Fibroblast of lung (primary cell): ENCODE measurements around the gene DHFR. TPM values are rescaled to one million over a fixed set of nuclear protein-coding genes. Genes with fewer than 3 reads are reported as not detected.

Experiments
- DNase-seq, 2 donors: peaks; one replicate each; pipeline versions ENCODE4 v3.0.0 to v3.0.0-alpha.2; 2010; ENCODE audit warnings: low read depth in 2 of 2
- H2AFZ ChIP-seq: 2 replicates; pipeline ENCODE4 v1.5.1; 2012; ENCODE audit warnings: low read length, control low read depth, inconsistent platforms
- H3K27ac ChIP-seq: 2 replicates; pipeline ENCODE4 v1.5.1; 2011; ENCODE audit warnings: low read length, control low read depth; ENCODE audit not compliant: insufficient read depth
- H3K27me3 ChIP-seq: 2 replicates; pipeline ENCODE4 v1.5.1; 2011; ENCODE audit warnings: mild to moderate bottlenecking, low read length; ENCODE audit not compliant: control insufficient read depth, insufficient read depth
- H3K36me3 ChIP-seq: 2 replicates; pipeline ENCODE4 v1.5.1; 2011; ENCODE audit warnings: low read length; ENCODE audit not compliant: control insufficient read depth, insufficient read depth
- H3K4me1 ChIP-seq: 2 replicates; pipeline ENCODE4 v1.5.1; 2011; ENCODE audit warnings: low read length; ENCODE audit not compliant: control insufficient read depth, insufficient read depth; ENCODE audit errors: extremely low read depth
- H3K4me2 ChIP-seq: 2 replicates; pipeline ENCODE4 v1.5.1; 2011; ENCODE audit warnings: low read length, control low read depth; ENCODE audit not compliant: insufficient read depth; ENCODE audit errors: extremely low read depth
- H3K4me3 ChIP-seq, 4 experiments: fragments of 200-600 bp in 1 of 4; sonication (generic) in 1 of 4; replicated peaks in 1 of 4; 2 replicates each; pipeline ENCODE4 v1.5.1; 2011 to 2016; ENCODE audit warnings: low read length in 4 of 4, low read depth in 3 of 4, mild to moderate bottlenecking in 3 of 4, control low read depth in 2 of 4, inconsistent platforms in 1 of 4, mixed read lengths in 1 of 4; ENCODE audit not compliant: insufficient read depth in 1 of 4; ENCODE audit errors: control extremely low read depth in 1 of 4
- H3K79me2 ChIP-seq: 2 replicates; pipeline ENCODE4 v1.5.1; 2012; ENCODE audit warnings: mild to moderate bottlenecking, low read length, inconsistent platforms; ENCODE audit not compliant: control insufficient read depth, insufficient read depth
- H3K9ac ChIP-seq: 2 replicates; pipeline ENCODE4 v1.5.1; 2011; ENCODE audit warnings: mild to moderate bottlenecking, low read length, control low read depth; ENCODE audit not compliant: insufficient read depth
- H3K9me3 ChIP-seq: 2 replicates; pipeline ENCODE4 v1.5.1; 2012; ENCODE audit warnings: low read depth, low read length; ENCODE audit not compliant: control insufficient read depth, insufficient read depth
- H4K20me1 ChIP-seq: 2 replicates; pipeline ENCODE4 v1.5.1; 2011; ENCODE audit warnings: low read length; ENCODE audit not compliant: control insufficient read depth, insufficient read depth; ENCODE audit errors: extremely low read depth
- EZH2 ChIP-seq: IDR thresholded peaks from 2 replicates; pipeline ENCODE4 v1.5.1; 2012; ENCODE audit warnings: low read length, control low read depth, mild to moderate bottlenecking; ENCODE audit errors: missing control alignments
- polyA plus RNA-seq, 2 donors: library from polyadenylated mRNA; depleted of rRNA in 1 of 2; stranded (reverse) in 1 of 2; unstranded in 1 of 2; fragments of >200 nt; gene quantifications; 2 replicates each; pipeline ENCODE4 v1.2.1, GENCODE V29; 2011 to 2012; ENCODE audit warnings: missing spikeins in 1 of 2
- total RNA-seq: library from RNA; depleted of rRNA; stranded (reverse); fragments of >200 nt; gene quantifications from 2 replicates; pipeline ENCODE4 v1.2.1, GENCODE V29; 2014
- TF ChIP-seq, protein P1 (sequence below), 2 donors: IDR thresholded peaks in 1 of 2; conservative IDR thresholded peaks in 1 of 2; 1 replicate in 1 of 2; 2 replicates in 1 of 2; pipeline ENCODE4 v1.5.1; 2011 to 2012; ENCODE audit warnings: low read length in 2 of 2, control low read depth in 1 of 2, inconsistent platforms in 1 of 2, low read depth in 1 of 2, mild to moderate bottlenecking in 1 of 2

The DHFR gene
- total and polyA plus RNA-seq, 2 donors (not counting 1 experiment from before 2014, with no cell fraction given) = 9.7 to 22.2 TPM

DNA sequence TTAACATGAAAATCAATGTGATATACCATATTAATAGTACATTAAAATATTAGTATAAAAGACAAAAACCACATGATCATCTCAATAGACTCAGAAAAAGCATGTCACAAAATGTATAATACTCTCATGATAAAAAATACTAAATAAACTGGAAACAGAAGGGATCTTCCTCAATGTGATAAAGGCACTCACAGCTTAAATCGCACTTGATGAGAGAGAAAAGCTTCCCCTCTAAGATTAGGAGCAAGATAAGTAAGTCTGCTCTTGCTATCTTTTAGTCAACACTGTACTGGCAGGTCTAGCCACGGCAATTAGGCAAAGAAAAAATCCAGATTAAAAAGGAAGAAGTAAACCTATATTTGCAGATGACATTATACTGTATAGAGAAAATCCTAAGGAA, 22.1 kb downstream of the DHFR start:
- Histone ChIP-seq H3K36me3 (peaks cover 2% of the 10 kb centered on the region), H3K4me3 (no peak overlapping the region), H3K4me2 (no peak overlapping the region), H4K20me1 (no peaks in the 10 kb centered on the region), H3K4me1 (no peaks in the 10 kb centered on the region), H3K27ac (no peak overlapping the region), H3K9ac (no peak overlapping the region), H3K79me2 (no peaks in the 10 kb centered on the region), H2AFZ (no peak overlapping the region), H3K27me3 (no peaks in the 10 kb centered on the region), H3K9me3 (no peaks in the 10 kb centered on the region)
- no peak for DNase-seq
- TF ChIP-seq, protein P1, sequence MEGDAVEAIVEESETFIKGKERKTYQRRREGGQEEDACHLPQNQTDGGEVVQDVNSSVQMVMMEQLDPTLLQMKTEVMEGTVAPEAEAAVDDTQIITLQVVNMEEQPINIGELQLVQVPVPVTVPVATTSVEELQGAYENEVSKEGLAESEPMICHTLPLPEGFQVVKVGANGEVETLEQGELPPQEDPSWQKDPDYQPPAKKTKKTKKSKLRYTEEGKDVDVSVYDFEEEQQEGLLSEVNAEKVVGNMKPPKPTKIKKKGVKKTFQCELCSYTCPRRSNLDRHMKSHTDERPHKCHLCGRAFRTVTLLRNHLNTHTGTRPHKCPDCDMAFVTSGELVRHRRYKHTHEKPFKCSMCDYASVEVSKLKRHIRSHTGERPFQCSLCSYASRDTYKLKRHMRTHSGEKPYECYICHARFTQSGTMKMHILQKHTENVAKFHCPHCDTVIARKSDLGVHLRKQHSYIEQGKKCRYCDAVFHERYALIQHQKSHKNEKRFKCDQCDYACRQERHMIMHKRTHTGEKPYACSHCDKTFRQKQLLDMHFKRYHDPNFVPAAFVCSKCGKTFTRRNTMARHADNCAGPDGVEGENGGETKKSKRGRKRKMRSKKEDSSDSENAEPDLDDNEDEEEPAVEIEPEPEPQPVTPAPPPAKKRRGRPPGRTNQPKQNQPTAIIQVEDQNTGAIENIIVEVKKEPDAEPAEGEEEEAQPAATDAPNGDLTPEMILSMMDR (conservative IDR thresholded peaks at IDR 0.05 in 1 of 2, IDR thresholded peaks at IDR 0.05 in 1 of 2; ENCODE audit: low read depth in 1 of 2, low read length in 2 of 2) = no peak
- no peak for TF ChIP-seq EZH2

DNA sequence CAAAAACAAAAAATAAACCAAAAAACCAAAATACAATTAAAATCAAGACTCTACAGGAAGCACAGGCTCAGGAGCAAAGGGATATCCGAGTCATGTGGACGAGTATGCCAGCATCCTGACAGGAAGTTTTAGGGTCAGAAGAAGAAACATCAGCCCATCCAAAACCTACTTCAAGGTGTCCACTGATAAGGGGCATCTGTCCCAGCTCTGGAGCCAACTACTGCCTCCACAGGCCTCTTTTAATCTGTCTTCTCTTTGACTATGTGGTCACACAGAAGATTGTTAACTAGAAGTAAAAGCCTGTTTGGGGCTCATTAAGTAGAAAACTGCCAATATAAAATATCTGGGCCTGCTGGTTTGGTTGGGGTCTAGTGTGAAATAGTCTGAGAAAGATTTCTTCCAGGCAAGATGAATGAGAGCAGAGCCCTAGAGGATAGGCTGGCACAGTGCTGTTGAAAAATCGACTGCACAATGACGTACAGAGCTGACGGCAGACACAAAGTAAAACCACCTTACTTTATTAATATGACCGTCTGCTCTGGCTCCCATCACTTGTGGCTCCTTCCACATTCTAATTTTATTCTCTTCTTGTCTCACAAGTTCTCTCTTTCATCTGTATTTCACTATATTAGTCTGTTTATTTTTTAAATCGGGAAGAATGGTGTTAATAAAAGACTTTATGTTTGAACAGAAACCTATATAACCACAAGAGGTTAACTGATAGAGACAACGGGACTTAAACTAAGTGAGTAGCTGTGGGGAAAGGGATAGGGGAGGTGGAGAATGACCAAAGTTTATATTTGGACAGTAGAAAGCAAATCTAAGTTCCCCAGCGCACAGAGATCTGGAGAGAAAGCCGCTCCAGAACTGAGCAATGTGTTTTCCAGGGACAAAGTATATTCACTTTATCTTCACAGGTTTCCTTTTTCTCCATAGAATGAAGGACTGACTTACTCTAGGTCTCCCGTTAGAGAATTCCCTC, 23.2 kb downstream of the DHFR start:
- Histone ChIP-seq H3K4me3 (no peak overlapping the region), H3K27ac (no peak overlapping the region), H3K9ac (no peak overlapping the region), H4K20me1 (no peaks in the 10 kb centered on the region), H3K36me3 (peaks cover 2% of the 10 kb centered on the region), H3K4me2 (no peak overlapping the region), H3K27me3 (no peaks in the 10 kb centered on the region), H3K4me1 (no peaks in the 10 kb centered on the region), H3K79me2 (no peaks in the 10 kb centered on the region), H3K9me3 (no peaks in the 10 kb centered on the region), H2AFZ (no peak overlapping the region)
- no peak for TF ChIP-seq EZH2
- TF ChIP-seq, protein P1 (conservative IDR thresholded peaks at IDR 0.05 in 1 of 2, IDR thresholded peaks at IDR 0.05 in 1 of 2; ENCODE audit: low read depth in 1 of 2, low read length in 2 of 2) = no peak
- no peak for DNase-seq

DNA sequence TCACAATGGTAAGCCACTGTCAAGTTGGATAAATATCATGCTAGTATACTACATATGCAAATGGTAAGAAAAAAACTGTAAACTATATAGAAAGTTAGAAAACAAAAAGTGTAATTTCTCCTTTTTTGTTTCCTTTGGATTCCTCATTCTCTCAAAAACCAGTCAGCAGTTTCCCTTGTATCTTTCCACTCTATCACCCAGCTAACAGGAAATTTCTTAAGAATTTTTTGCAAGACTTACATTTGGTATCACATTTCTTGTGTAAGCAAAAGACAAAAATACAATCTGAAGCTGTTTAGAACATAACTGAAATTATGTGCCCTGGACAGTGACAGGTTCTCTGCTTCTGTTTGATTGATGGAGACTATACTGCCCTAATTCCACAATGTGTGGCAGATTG, 25.5 kb downstream of the DHFR start:
- H3K9ac ChIP-seq = no peak overlapping the region
- no peak overlapping the region for H3K4me2 ChIP-seq
- H3K27me3 ChIP-seq = no peaks in the 10 kb centered on the region
- no peak overlapping the region for H3K27ac ChIP-seq
- no peaks in the 10 kb centered on the region for H3K79me2 ChIP-seq
- no peak overlapping the region for H3K4me3 ChIP-seq
- no peak overlapping the region for H2AFZ ChIP-seq
- peaks cover 2% of the 10 kb centered on the region for H3K36me3 ChIP-seq
- H3K4me1 ChIP-seq = no peaks in the 10 kb centered on the region
- DNase-seq = no peak
- TF ChIP-seq, protein P1 (conservative IDR thresholded peaks at IDR 0.05 in 1 of 2, IDR thresholded peaks at IDR 0.05 in 1 of 2; ENCODE audit: low read depth in 1 of 2, low read length in 2 of 2) = no peak
- TF ChIP-seq EZH2 = no peak
- no peaks in the 10 kb centered on the region for H3K9me3 ChIP-seq
- no peaks in the 10 kb centered on the region for H4K20me1 ChIP-seq
